Activated T-cell treated with anti-CD3 and anti-CD28 coated beads for 24 hours (primary cell): ENCODE measurements around the gene ZNF280B.

Source experiments
- DNase-seq: peaks from one replicate; pipeline ENCODE4 v3.0.0-alpha.2; 2020; ENCODE audit warnings: low read depth

The ZNF280B gene

GRCh38 chr22:22508274-22509176 is at the start of gene ZNF280B:
ZNF280B (minus strand) TSS chr22:22508742; CDS start chr22:22489398, 19,344 bp downstream.
- peak; percentile 80 for DNase-seq

GRCh38 chr22:22556995-22557925 is 48.7 kb upstream of the ZNF280B start:
- DNase-seq: no peak

GRCh38 chr22:22556578-22556977 is 48.0 kb upstream of the ZNF280B start:
- no peak for DNase-seq

GRCh38 chr22:22555596-22555995 is 47.1 kb upstream of the ZNF280B start:
- DNase-seq: no peak

GRCh38 chr22:22554587-22555284 is 46.2 kb upstream of the ZNF280B start:
- no peak for DNase-seq

- DNase-seq: no peak
Observed at GRCh38 chr22:22553735-22554586, 45.4 kb upstream of the ZNF280B start.

GRCh38 chr22:22553141-22553540 is 44.6 kb upstream of the ZNF280B start:
- DNase-seq: no peak

- no peak for DNase-seq
Observed at GRCh38 chr22:22552630-22553029, 44.1 kb upstream of the ZNF280B start.

- DNase-seq: no peak
Observed at GRCh38 chr22:22550789-22551434, 42.4 kb upstream of the ZNF280B start.

GRCh38 chr22:22548910-22549309 is 40.4 kb upstream of the ZNF280B start:
- DNase-seq: no peak

GRCh38 chr22:22548317-22548716 is 39.8 kb upstream of the ZNF280B start:
- no peak for DNase-seq

- no peak for DNase-seq
Observed at GRCh38 chr22:22547692-22548300, 39.3 kb upstream of the ZNF280B start.

- DNase-seq: no peak
Observed at GRCh38 chr22:22547226-22547625, 38.7 kb upstream of the ZNF280B start.

GRCh38 chr22:22546490-22546889 is 37.9 kb upstream of the ZNF280B start:
- no peak for DNase-seq

- DNase-seq: no peak
Observed at GRCh38 chr22:22545084-22545483, 36.5 kb upstream of the ZNF280B start.

GRCh38 chr22:22538226-22538989 is 29.9 kb upstream of the ZNF280B start:
- no peak for DNase-seq

GRCh38 chr22:22536916-22537315 is 28.4 kb upstream of the ZNF280B start:
- DNase-seq: no peak

- DNase-seq: no peak
Observed at GRCh38 chr22:22536515-22536914, 28.0 kb upstream of the ZNF280B start.

- no peak for DNase-seq
Observed at GRCh38 chr22:22535662-22536061, 27.1 kb upstream of the ZNF280B start.
